Left cardiac atrium (tissue), 4 donors: ENCODE results near the gene MRPL41. TPM values are rescaled to one million over a fixed set of nuclear protein-coding genes. Genes with fewer than 3 reads are reported as not detected.
A peak's percentile ranks its signal among the peaks of the same experiment; 100 is the strongest.
"Not testable (repeated sequence)": the region's sequence is repeated elsewhere in the genome, so short reads cannot be mapped to it uniquely, and the experiment has no call there.

Experiments used
- ATAC-seq, 2 donors: fragments of 200-7000 bp; cut with Tn5 transposase; one replicate each; pipeline ENCODE4 v1.9.1; 2020; ENCODE audit warnings: mild to moderate bottlenecking in 2 of 2, moderate library complexity in 2 of 2
- DNase-seq: peaks from one replicate; pipeline ENCODE4 v3.0.0-alpha.2; 2020
- intact Hi-C, 2 donors: fragments of 100-400 bp; cut with DNase I; formaldehyde crosslinking; loops; one replicate each; pipeline versions ENCODE4 v1.14.1 to v1.15.1; 2022 to 2023
- long read RNA-seq: library from polyadenylated mRNA; unstranded; transcript quantifications from one replicate; pipeline ENCODE4 v2.0.0, GENCODE V29; 2021
- total RNA-seq, 2 donors: library from RNA; stranded (reverse); fragmentation: NEBNext Ultra II Directional; extraction: Animal tissue kit (Norgen Biotek cat#: 25700); gene quantifications; one replicate each; pipeline ENCODE4 v1.2.1, GENCODE V29; 2021
- donor health status: DM: no; HTN: yes; CAD: no.
- donor health status: DM: no; HTN: yes; CAD: no; lungs with severe emphysema.
- donor health status: DM: yes; HTN: yes; CAD: no.
- donor health status: Dilated cardiomyopathy.

The MRPL41 gene
- total RNA-seq = 100 to 1,000 TPM; 171 to 182 TPM
- long read RNA-seq, transcript MRPL41-201 (2 exons, 1,262 nt) = major isoform, 18 of 18 reads
- long read RNA-seq, partial matches to known transcripts = 0 of 18 reads
- long read RNA-seq, other reads (novel, unspliced or antisense) = 0 of 18 reads

GRCh38 chr9:137551264-137552021 is at the start of gene MRPL41:
MRPL41 (plus strand) TSS chr9:137551879; CDS start chr9:137552082, 203 bp downstream.
- intact Hi-C loops = no loop called here
- ATAC-seq = peak; percentile 83 to 85

GRCh38 chr9:137502008-137502911 is 49.4 kb upstream of the MRPL41 start:
- DNase-seq = no peak
- intact Hi-C loops = no loop called here
- ATAC-seq = no peak

More at GRCh38 chr9:137551264-137552021, at the start of gene MRPL41:
- peak; percentile 93 for DNase-seq

- DNase-seq = no peak
- intact Hi-C loops = no loop called here
- ATAC-seq = no peak
Measured at GRCh38 chr9:137504432-137504777, 47.3 kb upstream of the MRPL41 start.

GRCh38 chr9:137505421-137506140 is 46.1 kb upstream of the MRPL41 start:
- intact Hi-C loops = no loop called here
- DNase-seq (no peak), ATAC-seq (no peak)

GRCh38 chr9:137506274-137506673 is 45.4 kb upstream of the MRPL41 start:
- intact Hi-C loops = no loop called here
- ATAC-seq (no peak), DNase-seq (no peak)

GRCh38 chr9:137506702-137507171 is 44.9 kb upstream of the MRPL41 start:
- no peak for DNase-seq
- intact Hi-C loops = no loop called here
- no peak for ATAC-seq

- intact Hi-C loops = no loop called here
- DNase-seq (no peak), ATAC-seq (no peak)
Measured at GRCh38 chr9:137509198-137509597, 42.5 kb upstream of the MRPL41 start.

DNA sequence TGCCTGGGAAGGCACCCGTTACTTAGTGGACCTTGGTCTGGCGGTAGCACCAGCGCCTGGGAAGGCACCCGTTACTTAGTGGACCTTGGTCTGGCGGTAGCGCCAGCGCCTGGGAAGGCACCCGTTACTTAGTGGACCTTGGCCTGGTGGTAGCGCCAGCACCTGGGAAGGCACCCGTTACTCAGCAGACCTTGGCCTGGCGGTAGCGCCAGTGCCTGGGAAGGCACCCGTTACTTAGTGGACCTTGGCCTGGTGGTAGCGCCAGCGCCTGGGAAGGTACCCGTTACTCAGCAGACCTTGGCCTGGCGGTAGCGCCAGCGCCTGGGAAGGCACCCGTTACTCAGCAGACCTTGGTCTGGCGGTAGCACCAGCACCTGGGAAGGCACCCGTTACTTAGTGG is 40.6 kb upstream of the MRPL41 start:
- DNase-seq, intact Hi-C loops, ATAC-seq: not testable (repeated sequence)

DNA sequence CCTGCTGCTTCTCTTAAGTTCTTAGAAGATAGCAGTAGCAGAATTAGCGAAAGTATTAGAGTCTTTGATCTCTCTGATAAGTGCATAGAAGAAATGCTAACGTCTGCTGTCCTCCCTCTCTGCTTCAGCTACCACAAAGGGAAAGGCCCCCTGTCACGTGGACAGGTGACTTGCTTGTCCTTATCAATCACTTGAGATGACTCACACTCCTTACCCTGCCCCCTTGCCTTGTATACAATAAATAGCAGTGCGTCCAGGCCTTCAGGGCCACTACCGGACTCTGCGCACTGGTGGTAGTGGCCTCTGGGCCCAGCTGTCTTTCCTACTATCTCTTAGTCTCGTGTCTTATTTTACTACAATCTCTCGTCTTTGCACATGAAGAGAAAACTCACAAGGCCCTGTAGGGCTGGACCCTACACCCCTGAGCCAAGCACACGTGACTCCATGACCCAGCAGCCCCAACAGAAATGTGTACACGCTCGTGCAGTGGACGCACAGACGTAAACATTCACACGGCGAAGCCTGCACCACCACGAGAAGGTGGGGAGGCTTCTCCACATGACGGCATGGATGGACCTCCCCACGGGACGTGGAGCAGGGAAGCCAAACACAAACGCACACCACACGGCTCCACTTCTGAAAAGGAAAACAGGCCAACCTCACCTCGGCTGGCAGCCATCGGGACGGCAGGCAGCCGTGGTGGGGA is 39.8 kb upstream of the MRPL41 start:
- intact Hi-C loops = no loop called here
- DNase-seq (no peak), ATAC-seq (no peak)

DNA sequence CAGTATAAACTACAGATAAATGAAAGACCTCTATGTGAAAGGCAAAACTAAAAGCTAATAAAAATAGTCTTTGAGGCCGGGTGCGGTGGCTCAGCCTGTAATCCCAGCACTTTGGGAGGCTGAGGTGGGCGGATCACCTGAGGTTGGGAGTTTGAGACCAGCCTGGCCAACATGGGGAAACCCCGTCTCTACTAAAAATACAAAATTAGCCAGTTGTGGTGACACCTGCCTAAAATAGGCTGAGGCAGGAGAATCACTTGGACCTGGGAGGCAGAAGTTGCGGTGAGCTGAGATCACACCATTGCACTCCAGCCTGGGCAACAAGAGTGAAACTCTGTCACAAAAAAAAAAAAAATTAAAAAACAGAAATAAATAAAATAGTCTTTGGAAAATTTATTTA is 38.5 kb upstream of the MRPL41 start:
- intact Hi-C loops, ATAC-seq, DNase-seq: not testable (repeated sequence)

- ATAC-seq, DNase-seq, intact Hi-C loops: not testable (repeated sequence)
Measured at GRCh38 chr9:137513801-137514570, 37.7 kb upstream of the MRPL41 start.

- DNase-seq (no peak), ATAC-seq (no peak)
- intact Hi-C loops = no loop called here
Measured at GRCh38 chr9:137514691-137515337, 36.9 kb upstream of the MRPL41 start.

GRCh38 chr9:137515338-137515724 is 36.3 kb upstream of the MRPL41 start:
- intact Hi-C loops = no loop called here
- DNase-seq = no peak
- ATAC-seq = no peak

DNA sequence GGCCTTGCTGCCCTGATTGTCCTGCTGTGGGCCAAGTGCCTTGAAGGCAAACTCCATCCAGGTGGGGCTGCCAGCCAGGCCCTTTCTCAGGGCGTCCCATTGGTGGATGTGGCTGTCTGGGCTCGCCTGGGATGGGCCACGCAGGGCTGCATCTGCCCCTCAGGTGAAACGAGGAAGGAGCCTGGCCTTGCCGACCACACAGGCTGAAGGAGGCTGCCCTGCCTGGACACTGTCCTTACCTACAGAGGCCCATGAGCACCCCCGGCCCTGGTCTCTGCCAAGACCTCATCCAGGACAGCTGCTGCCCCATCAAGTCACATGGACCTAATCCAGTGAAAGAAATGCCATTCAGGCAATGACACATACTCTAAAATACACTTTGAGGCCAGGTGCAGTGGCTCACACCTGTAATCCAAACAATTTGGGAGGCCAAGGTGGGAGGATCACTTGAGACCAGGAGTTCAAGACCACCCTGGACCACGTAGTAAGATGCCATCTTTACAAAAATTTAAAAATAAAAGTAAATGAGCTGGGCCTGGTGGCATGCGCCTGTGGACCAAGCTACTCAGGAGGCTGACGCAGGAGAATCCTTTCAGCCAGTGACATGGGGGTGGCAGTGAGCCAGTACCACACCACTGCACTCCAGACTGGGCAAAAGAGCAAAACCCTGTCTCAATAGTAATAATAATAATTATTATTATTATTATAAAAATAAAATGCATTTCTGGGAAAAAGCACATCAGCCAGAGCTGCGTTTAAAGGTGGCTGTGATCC is 35.3 kb upstream of the MRPL41 start:
- ATAC-seq (no peak), DNase-seq (no peak)
- intact Hi-C loops = no loop called here

DNA sequence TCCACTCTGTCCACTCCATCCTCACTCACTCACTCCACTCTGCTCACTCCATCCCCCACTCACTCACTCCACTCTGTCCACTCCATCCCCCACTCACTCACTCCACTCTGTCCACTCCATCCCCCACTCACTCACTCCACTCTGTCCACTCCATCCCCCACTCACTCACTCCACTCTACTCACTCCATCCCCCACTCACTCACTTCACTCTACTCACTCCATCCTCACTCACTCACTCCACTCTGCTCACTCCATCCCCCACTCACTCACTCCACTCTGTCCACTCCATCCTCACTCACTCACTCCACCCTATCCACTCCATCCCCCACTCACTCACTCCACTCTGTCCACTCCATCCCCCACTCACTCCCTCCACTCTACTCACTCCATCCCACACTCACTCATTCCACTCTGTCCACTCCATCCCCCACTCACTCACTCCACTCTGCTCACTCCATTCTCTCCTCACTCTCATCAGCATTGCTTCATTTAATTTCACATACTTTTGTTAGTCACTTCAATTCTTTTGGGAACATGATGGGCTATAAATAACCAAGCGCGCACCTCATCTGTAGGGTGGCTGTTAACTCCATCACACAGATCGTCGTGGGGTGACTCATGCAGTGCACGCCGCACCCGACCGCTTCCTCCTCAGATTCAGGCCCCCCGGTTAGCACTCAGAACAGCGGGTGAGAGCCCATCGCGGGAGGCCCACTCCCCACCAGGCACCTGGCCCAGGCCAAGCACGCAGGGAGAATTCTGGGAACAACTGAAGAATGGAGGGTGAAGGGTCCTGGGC is 32.8 kb upstream of the MRPL41 start:
- intact Hi-C loops, ATAC-seq, DNase-seq: not testable (repeated sequence)

DNA sequence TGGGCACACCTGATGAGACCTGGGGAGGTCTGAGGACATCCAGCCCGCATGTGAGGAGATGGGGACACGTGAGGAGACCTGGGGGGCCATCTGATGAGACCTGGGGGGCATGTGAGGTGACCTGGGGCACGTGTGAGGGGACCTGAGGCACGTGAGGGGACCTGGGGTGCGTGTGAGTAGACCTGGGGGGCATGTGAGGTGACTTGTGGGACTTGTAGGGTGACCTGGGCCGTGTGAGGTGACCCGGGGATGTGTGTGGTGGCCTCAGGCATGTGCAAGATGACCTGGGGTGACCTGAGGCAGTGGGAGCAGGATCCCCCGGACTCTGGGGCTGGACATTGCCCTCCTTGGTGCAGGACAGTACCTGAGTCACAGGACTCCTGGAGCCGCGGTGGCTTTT is 32.1 kb upstream of the MRPL41 start:
- no peak for DNase-seq
- no peak for ATAC-seq
- intact Hi-C loops = no loop called here
